GM19239 (cell line): Measurements from ENCODE around the gene FPR2.

Experiments
- DNase-seq: peaks from one replicate; pipeline ENCODE4 v3.0.0; 2011; ENCODE audit warnings: low spot score; ENCODE audit not compliant: insufficient read length
- FAIRE-seq: peaks from 2 replicates; lab custom pipeline; 2011; peaks lifted over from hg19 to GRCh38; lab: Jason Lieb, UNC

Gene FPR2

DNA sequence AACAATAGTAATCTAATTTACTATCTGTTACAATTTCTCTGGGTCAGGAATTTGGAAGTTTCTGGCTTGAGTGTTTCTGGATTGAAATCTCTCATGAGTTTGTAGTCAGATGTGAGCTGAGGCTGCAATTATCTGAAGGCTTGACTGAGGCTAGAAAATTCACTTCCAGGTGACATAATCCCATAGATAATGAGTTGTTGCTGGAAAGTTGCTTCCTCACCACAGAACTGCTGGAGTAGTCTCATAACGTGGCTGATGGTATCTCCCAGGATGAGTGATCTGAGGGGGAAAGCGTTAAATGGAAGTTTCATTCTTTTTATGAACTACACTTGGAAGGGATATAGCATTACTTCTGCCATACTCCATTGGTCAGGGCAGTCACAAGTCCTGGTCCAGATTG, 18.7 kb downstream of the FPR2 start:
- DNase-seq = no peak
- no peak for FAIRE-seq

DNA sequence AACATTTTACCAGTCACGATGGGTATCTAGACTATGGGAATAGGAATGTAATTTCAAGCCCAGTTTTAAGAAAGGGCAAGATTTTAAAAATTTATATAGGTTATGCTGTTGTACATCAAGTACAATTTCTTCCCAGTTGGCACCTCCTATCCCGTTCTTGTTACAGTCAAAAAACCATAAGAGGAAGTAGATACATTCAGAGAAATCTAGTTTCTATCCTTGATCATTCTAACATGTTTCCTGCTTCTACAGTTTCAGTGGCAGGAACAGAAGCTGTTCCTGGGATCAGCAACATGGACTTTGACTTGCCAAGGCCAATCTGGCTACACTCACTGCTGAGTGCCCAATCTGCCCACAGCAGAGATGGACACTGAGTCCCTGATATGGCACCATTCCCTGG, 19.3 kb downstream of the FPR2 start:
- DNase-seq = no peak
- no peak for FAIRE-seq

DNA sequence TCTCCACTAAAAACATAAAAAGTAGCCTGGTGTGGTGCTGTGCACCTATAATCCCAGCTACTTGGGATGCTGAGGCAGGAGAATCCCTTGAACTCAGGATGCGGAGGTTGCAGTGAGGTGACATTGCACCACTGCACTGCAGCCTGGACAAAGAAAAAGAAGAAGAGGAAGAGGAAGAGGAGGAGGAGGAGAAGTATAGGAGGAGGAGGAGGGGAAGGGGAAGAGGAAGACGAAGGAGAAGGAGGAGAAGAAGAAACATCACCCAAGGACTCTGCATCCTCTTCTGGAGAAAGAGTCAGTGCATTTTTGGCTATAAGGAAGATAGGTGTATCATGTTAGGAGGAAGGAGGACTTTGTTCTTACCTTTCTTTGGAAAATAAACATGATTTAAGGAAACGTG, 21.0 kb downstream of the FPR2 start:
- FAIRE-seq (no peak), DNase-seq (no peak)

DNA sequence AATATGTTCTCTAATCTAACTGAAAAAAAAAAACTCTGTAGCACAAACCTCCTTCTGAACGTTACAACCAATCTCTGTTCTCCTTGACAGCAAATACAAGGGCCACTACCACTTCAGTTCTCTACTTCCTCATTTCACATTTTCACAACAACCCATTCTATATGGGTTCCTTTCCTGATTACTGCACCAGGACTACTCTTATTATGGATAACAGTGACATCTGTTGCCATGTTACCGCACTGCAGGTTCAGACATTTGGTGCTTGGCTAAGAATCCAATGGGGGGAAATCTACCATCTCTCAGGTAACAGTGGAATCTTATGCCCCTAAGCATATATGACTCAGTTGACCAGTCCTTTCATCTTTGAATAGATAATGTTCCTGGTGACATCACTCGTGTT, 22.4 kb downstream of the FPR2 start:
- FAIRE-seq (no peak), DNase-seq (no peak)

DNA sequence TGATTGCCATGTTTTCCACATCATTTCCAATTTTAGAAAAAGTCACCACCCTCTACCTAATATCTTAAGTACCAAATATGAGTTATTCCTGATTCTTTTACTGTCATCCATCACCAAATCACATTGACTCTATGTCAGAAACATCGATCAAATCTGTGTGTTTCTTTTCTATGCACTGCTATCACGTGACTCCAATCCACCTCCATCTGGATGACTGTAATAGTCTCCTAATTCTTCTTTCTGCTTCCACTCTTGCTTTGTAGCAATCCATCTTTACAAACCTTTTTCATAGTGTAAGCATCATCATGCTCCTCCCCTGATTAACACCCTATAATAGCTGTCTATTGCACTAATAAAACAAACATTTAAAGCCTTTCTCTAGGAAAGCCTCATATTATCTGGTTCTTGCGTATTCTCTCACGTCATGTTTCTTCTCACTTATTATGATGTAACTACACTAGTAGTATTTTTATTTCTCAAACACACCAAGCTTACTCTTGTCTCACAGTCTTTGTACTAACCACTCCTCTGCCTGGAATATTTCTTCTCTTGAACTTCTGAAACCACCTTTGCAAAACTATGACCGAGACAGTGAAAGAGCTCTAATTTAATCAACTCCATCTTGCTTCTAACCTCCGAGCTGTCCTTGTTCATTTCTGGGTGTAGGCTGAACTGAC, 23.3 kb downstream of the FPR2 start:
- FAIRE-seq (no peak), DNase-seq (no peak)

DNA sequence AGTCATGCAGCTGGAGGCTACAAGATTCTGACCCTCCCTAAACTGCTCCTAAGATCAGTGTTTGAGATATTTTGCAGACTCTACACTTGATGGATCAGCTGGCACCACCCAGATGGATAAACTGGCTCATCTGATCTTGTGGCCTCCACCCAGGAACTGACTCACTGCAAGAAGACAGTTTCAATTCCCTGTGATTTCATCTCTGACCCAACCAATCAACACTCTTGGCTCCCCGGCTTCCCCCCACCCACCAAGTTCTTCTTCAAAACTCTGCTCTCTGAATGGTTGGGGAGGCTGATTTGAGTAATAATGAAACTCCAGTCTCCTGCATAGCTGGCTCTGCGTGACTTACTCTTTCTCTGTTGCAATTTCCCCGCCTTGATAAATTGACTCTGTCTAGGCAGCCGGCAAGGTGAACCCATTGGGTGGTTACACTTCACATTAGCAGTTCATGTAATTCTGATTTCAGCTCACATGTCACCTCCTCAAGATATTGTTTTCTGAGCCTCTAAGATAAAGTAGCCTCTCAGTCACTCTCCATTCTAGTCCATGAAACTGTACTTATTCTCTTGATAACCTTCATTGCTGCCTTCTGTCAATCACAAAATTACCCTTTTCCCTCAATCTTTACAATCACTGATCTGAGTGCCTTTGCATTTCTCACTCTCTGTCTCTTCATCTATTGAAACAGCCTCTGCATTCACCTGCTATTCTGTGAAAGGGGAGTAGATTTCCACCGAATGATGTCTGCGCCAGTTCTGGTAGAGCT, 24.1 kb downstream of the FPR2 start:
- FAIRE-seq (no peak), DNase-seq (no peak)

DNA sequence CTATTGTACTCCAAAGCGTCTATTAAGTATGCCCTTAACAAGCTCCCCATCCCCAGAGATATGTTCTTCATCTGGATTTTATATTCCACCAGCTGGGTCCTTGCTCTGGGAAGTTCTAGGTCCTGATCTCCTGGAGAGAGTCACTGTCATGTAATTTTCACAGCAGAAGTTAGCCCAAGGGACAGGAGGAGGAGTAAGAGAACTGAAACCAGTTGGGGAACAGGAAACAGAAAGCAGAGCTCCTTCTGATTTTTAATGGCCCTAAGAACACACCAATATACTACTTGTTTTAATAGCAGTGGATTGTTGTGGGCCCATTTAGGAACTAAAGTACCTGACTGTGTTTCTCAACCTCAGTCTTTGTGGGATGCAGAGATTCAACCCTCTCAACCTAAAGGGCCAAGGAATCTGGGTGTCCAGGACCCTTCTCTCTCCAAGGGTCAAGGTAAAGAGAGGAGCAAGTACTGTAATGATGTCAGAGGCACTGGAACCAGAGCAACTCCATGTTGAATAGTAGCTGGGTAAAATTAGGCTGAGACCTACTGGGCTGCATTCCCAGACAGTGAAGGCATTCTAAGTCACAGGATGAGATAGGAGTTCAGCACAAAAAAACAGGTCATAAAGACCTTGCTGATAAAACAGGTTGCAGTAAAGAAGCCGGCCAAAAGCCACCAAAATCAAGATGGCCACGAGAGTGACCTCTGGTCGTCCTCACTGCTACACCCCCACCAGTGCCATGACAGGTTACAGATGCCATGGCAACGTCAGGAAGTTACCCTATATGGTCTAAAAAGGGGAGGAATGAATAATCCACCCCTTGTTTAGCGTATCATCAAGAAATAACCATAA, 25.9 kb downstream of the FPR2 start:
- DNase-seq = no peak
- FAIRE-seq = no peak

DNA sequence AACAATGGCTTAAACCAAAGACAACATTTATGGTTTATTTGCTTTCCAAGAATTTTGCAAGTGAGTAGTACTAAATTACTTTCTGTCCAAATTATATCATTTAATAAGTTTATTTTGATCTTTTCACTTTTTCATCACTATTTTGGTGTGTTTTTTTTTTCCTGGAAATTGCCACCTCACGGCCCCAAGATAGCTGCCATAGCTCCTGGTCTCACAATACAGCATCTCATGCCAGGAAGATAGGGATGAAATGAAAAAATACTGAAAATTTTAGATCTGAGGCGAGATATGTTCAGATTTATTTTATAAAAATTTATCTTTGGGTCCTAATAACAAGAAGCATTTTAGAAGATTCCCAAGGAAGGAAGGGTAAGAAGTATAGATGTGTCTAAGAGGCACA, 27.0 kb downstream of the FPR2 start:
- DNase-seq (no peak), FAIRE-seq (no peak)

DNA sequence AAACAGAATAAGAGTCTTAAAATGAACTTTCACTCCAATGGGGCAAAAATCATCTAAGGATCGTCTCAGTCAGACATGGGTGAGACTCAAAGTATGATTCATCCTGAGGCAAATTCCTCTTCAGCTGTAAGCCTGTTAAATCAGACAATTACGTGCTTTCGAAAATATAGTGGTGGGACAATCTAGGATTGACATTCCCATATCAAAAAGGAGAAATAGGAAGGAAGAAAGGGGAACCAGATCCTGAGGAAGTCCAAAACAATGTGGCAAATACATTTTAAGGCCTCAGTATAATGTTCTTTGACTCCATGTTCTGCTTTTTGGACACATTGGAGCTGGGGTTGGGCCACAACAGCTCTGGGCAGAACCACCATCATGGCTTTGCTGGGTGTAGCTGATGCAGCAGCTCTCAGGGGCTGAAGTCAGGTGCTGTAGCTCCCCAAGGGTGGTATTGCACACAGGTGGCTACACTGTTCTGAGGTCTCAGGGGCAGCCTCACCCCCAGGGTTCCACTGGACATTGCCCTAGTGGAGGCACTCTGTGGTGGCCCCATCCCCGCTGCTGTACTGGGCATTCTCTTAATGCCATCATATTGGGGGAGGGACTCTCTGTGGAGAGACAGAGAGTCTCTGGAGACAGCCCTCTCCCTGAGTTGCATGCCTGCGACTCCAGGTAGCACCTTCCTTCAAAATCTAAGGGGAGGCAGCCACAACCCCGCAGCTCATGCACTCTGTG, 28.2 kb downstream of the FPR2 start:
- FAIRE-seq (no peak), DNase-seq (no peak)

DNA sequence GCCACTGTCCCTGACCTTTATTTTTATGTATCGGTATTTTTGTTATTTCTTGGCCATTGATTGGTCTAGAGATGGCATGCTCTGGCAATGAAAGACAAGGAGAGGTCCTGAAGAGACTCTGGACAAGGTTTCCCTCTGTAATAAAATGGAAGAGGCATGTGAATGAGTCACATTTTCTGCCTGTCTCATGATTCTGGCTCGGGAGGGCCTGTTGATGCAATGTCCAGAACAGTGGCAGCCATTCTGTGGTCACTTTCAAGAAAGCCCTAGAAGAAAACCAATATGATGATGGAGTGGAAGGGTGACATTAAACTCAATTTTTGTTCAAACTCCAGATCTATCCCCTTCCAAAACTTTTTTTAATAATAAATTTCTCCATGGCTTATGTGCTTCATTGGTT, 32.0 kb downstream of the FPR2 start:
- no peak for DNase-seq
- no peak for FAIRE-seq

DNA sequence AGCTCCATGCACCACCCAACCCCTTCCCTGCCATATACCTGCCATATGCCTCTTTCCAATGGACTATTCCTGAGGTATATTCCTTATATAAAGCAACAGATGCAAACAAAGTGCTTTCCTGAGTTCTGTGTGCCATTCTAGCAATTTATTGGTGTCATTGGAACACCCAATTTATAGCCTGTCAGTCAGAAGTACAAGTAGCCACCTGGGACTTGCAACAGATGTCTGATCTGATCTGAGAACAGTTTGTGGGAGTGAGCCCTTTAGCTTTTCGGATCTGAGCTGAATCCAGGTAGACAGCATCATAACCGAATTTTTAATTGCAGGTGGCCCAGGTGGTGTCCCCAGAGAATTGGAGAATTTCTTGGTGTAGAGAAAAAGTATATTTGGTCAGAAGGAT, 33.0 kb downstream of the FPR2 start:
- DNase-seq (no peak), FAIRE-seq (no peak)

DNA sequence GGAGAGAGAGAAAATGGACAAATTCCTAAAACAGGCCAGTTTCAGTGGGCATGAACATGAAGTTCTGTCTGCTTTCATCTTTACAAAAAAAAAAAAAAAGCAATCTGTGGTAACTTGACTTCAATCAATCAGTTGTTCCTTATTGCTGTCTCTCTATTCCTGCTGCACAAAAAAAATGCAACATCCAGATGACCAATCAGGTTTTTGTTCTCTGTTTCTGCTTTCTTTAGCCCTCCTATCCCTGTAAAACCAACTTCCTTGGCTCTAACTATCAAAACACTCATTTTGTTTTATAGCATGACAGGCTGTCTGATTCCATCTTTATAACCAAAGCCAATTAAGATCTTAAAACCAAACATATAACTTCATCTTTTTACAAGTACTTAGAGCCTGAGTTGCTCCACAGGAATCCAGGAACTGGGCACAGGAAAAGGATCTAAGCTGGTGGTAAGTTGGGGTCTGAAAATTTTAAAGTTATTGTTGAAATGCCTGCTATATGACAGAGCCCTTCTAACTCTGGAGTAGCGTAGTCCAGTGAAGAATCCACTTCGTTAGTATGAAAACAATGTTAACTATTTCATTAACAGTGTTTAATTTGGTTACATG, 34.0 kb downstream of the FPR2 start, which contains the start of gene FPR3:
FPR3 (plus strand) TSS at position 273 of the 606 bp plus-strand sequence. CDS start 28,592 bp downstream, outside the sequence.
- no peak for FAIRE-seq
- DNase-seq = no peak

DNA sequence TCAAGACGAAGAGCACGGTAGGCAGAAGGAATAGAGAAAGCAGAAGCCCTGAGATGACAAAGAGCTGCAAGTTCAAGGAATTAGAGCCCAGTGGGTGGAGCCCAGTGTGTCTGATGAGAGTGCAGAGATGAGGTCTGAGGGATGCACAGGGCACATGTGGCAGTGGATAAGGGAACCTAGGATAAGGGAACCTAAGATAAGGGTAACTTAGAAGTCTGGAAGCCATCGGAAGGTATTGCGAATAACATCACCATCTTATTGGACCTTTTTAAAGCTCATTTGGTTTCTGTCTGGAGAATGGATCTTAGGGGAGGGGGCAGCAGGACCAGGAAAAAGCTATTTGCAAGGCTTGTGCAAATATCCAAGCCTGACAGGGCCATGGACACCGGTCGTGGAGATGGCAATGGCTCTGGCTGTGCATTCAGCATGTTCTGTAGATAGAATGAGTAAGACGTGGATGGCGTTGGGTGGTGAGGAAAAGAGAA, 35.3 kb downstream of the FPR2 start:
- FAIRE-seq (no peak), DNase-seq (no peak)

DNA sequence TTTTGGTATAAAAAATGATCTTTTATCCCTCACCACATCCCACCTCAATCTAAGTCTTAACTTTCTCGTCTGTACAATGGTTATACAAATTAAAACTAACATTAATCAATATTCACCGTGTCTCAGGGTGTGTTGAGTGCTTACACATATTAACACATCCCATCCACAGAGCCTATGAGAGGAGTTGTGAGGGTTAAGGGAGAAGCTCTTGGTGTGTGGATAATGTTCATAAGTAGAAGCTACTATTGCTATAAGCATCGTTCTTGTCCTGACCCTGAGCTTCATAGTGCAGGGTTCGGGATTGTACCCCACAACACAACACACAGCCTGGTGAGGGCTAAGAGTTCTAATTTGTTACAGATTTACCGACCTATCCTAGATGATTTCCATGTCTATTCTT, 36.5 kb downstream of the FPR2 start:
- DNase-seq (no peak), FAIRE-seq (no peak)

DNA sequence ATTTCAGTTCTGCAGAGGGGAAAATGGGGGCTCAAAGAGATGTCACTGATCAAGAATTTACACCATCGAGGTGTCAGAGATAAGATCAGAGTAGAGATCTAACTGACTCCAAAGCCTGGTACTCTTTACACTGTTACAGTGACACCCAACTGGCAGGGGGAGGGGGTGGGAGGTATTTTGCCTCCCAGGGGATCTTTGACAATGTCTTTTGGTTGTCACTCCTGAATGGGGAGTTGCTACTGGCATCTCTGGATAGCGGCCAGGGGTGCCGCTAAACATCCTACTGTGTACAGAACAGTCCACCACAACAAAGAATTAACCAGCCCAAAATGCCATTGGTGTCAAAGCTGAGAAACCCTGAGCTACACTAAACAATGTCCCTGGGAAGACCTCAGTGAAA, 37.1 kb downstream of the FPR2 start:
- no peak for FAIRE-seq

DNA sequence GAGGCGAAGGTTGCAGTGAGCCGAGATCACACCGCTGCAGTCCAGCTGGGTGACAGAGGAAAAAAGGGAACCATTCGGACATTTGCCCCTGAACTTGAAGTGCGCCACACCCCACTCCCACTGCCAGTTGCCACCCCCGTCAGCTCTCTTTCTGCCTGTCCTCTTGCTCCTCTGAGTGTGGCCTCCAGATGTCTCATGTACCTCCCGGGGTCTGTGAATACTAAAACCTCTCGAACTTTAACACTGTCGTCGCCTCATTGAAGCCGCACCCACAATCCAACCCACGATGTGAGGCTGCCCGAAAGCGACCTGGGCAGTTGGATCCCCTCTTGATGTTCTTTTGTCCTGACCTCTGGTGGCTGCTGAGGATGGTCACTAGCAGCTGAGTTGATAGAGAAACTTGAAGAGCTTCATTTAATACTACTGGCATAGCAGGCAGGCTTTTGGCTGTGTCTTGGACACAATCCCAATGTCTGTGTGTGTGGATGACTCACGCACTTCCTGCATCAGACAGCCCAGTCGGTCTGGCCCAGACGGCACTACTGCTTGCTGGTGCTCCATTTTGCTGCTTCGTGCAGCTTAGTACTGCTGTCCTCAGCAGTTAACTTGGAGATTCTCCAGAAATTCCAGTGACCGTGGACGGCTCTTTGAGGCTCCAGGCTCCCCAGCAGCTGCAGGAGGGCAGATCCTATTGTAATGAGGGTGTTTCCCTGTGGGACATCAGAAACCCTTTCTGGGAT, 38.2 kb downstream of the FPR2 start:
- DNase-seq (no peak), FAIRE-seq (no peak)

More for the DNA sequence above, 37.1 kb downstream of the FPR2 start:
- no peak for DNase-seq

DNA sequence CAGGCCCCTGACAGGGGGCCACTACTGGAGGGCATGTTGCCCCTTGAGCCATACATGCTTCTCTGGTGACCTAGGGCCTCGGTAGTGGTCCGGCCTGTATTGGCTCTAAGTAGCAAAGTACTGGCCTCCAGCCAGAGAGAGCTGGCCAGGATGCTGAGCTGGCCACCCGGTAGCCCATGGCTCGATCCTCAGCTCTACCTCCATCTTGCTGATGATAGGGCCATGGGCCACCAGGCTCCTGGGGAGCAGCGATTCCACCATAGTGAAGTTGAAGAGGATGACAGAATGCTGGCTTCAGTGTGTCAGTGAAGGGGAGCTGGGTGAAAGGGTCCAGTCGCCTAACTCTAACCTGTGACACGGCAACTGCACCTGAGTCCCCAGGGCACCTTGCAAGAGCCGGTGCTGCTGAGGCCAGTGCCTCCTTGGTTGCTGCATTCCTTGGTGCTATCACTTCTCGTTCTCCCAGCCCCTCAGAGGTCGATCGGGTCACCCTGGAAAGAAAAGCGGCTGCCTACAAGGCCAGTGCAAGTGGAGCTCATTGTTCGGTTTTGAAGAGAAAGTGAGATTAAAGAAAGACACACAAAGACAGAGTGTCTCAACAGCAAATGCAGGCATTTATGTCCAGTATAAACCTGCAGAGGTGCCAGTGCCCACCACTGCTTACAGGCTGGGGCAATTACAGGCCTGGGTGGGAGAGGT, 38.9 kb downstream of the FPR2 start:
- no peak for DNase-seq
- FAIRE-seq = no peak

DNA sequence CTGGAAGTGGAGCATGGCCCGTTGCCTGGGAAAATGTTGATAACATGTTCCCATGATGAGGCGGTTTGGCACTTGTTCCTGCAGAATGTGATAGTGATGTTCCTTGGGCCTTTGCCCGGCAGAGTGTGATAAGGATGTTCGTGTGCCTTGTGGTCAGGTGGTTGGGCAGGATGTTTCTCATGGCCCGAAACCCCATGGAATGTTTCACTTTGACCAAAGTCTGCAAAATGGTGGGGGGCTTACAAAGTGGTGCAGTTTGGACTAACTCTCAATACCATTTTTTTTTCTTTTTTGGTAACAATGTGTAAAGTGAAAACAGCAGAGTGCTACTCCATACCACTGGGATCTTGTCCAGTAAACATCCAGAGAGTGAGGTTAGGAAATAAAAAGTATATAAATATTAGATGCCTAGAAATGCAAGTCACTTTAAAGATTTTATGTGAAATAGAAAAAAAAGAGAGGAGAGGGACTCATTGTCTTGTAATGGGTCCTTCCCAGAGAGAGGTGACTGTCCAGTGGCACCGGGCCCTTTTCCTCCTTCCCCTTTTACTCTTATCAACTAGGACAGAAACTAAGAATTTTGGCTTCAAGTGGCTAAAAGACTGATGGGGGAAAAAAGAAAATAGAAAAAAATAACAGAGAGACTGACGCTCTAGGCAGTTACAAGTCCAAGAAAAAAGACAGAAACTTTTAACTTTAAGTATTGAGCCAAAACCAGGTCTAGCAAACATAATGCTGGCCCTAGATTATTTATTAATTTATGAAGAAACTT, 39.7 kb downstream of the FPR2 start:
- DNase-seq (no peak), FAIRE-seq (no peak)
